GM23248 (cell line): Measurements from ENCODE around the gene CNGA2.

ENCODE experiments used
- EZH2 ChIP-seq: fragments of 200-600 bp; sonication (generic); IDR thresholded peaks from 2 replicates; pipeline ENCODE4 v1.6.1; 2018; ENCODE audit warnings: antibody characterized with exemption, mild to moderate bottlenecking; ENCODE audit not compliant: insufficient read depth, poor library complexity, severe bottlenecking
- EZH2phosphoT487 ChIP-seq: fragments of 200-600 bp; sonication (generic); IDR thresholded peaks from 2 replicates; pipeline ENCODE4 v1.6.1; 2018; ENCODE audit warnings: antibody characterized with exemption, moderate library complexity, mild to moderate bottlenecking, low read depth; ENCODE audit not compliant: insufficient read depth

DNA sequence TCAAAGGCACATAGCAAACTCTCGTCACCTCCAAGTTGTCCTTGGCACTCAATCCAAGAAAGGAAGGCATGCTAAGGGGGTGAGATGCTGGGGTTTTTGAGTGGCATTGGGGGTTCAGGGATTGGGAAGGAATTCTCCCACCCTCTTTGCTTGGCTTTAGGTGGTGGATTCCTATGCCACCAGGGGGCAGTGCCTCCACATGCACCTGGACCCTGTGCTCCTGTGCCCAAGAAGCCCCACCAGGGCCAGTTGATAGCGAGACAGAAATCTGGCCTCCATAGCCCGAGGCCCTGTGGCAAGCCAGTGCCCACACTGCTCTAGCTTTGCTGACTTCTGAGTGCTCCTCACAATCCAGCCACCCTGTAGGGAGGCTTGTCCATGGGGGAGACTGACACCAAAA lies 20.7 kb upstream of the CNGA2 start:
- TF ChIP-seq EZH2phosphoT487 = no peak
- TF ChIP-seq EZH2 = no peak
